Ovary (tissue), 3 donors: ENCODE data around the gene SLC27A3.

Experiments used
- EP300 ChIP-seq: sonication (generic); formaldehyde crosslinking; IDR thresholded peaks from one replicate; pipeline ENCODE4 v1.6.1; 2017; ENCODE audit warnings: antibody characterized with exemption
- POLR2A ChIP-seq: fragments of 450-650 bp; IDR thresholded peaks from one replicate; pipeline ENCODE4 v1.6.1; 2017; ENCODE audit warnings: antibody characterized with exemption, mild to moderate bottlenecking, moderate library complexity
- TF ChIP-seq, protein P1 (sequence below), 3 donors: fragments of 450-650 bp in 2 of 3; fragments of 200-600 bp in 1 of 3; IDR thresholded peaks; one replicate each; pipeline versions ENCODE4 v1.5.1 to v1.8.0; 2016 to 2022; ENCODE audit warnings: antibody characterized with exemption in 3 of 3, mild to moderate bottlenecking in 1 of 3
- donor health status: DM: no; HTN: no; CAD: no.

- TF ChIP-seq, protein P1, sequence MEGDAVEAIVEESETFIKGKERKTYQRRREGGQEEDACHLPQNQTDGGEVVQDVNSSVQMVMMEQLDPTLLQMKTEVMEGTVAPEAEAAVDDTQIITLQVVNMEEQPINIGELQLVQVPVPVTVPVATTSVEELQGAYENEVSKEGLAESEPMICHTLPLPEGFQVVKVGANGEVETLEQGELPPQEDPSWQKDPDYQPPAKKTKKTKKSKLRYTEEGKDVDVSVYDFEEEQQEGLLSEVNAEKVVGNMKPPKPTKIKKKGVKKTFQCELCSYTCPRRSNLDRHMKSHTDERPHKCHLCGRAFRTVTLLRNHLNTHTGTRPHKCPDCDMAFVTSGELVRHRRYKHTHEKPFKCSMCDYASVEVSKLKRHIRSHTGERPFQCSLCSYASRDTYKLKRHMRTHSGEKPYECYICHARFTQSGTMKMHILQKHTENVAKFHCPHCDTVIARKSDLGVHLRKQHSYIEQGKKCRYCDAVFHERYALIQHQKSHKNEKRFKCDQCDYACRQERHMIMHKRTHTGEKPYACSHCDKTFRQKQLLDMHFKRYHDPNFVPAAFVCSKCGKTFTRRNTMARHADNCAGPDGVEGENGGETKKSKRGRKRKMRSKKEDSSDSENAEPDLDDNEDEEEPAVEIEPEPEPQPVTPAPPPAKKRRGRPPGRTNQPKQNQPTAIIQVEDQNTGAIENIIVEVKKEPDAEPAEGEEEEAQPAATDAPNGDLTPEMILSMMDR (IDR thresholded peaks at IDR 0.05): no peak
- TF ChIP-seq POLR2A (no peak), EP300 (no peak)
These were observed 22.5 kb upstream of the SLC27A3 start for GRCh38 chr1:153752571-153753195.
